Activated naive CD4-positive, alpha-beta T cell treated with anti-CD3 and anti-CD28 coated beads for 36 hours (primary cell): Measurements from ENCODE around the gene CCSER1. TPM values are rescaled to one million over a fixed set of nuclear protein-coding genes. Genes with fewer than 3 reads are reported as not detected.

Experiments used
- CTCF ChIA-PET: fragments of 350-600 bp; sonication (Branson Sonifier 250); formaldehyde crosslinking; loops from one replicate; lab custom pipeline; 2021; ENCODE audit warnings: antibody characterized with exemption; lab: Charles Lee
- DNase-seq: peaks from one replicate; pipeline ENCODE4 v3.0.0-alpha.2; 2020
- H3K27ac Mint-ChIP-seq: one replicate; pipeline ENCODE4 v1.8.0; 2021; ENCODE audit warnings: mild to moderate bottlenecking, mixed read lengths
- H3K27me3 Mint-ChIP-seq: one replicate; pipeline ENCODE4 v1.8.0; 2021; ENCODE audit warnings: low read depth, mixed read lengths
- H3K36me3 Mint-ChIP-seq: one replicate; pipeline ENCODE4 v1.8.0; 2021; ENCODE audit warnings: low read depth, mixed read lengths
- H3K4me1 Mint-ChIP-seq: one replicate; pipeline ENCODE4 v1.8.0; 2021; ENCODE audit warnings: low read depth, mixed read lengths
- H3K4me3 Mint-ChIP-seq: one replicate; pipeline ENCODE4 v1.8.0; 2021; ENCODE audit warnings: mild to moderate bottlenecking, moderate library complexity, mixed read lengths
- H3K9me3 Mint-ChIP-seq: one replicate; pipeline ENCODE4 v1.8.0; 2021; ENCODE audit warnings: mixed read lengths
- intact Hi-C: fragments of 100-400 bp; cut with micrococcal nuclease; formaldehyde crosslinking; loops from one replicate; pipeline ENCODE4 v1.15.1; 2023
- total RNA-seq, 2 experiments: library from RNA; stranded (reverse); gene quantifications; one replicate each; pipeline ENCODE4 v1.2.3, GENCODE V29; 2021

Gene CCSER1
- total RNA-seq, 2 experiments from 2014 or later = not detected

DNA sequence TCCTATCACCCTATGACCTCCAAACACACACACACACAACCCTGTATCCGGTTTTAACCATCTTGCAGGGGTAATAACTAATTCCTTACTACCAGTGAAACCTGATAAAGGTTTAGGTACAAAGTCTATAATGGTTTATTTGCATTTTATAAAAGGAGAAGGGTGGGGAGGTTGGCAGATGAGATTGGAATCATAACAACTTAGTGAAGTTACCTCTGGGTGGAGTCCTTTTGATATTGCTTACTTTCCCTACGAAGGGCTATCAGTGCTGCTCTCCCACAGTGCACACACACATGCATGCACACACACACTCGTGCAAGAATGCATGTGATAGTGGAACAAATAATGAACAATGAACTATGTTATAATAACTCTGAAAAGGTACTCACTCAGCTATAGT lies 56.1 kb downstream of the CCSER1 start:
- H3K9me3 Mint-ChIP-seq = no peaks in the 10 kb centered on the region
- CTCF ChIA-PET = no interaction called here

DNA sequence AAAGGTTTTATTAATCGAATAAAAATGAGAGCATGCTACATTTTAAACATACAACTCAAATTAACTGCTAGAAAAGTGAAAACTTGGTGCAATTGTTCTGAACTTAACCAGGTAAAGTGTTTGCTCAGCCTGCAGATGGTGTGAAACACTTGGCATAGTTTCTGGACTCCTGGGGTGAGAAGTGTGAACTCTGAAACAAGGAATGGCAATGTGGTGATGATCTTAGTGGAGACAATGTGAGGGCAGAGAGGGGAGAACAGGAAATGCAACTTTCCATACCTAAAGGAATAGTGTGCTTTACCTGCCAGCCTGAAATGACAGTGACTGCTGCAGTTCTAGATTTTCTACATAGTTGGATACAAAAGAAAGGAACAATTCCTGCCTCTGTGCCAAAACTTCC lies 57.4 kb downstream of the CCSER1 start:
- H3K4me3 Mint-ChIP-seq = no peak overlapping the region
- intact Hi-C loops = no loop called here
- no peaks in the 10 kb centered on the region for H3K9me3 Mint-ChIP-seq

More for the DNA sequence above, 56.1 kb downstream of the CCSER1 start:
- DNase-seq = no peak
- no peaks in the 10 kb centered on the region for H3K4me1 Mint-ChIP-seq
- no peak overlapping the region for H3K4me3 Mint-ChIP-seq
- intact Hi-C loops = no loop called here
- H3K36me3 Mint-ChIP-seq = no peaks in the 10 kb centered on the region
- no peak overlapping the region for H3K27ac Mint-ChIP-seq
- H3K27me3 Mint-ChIP-seq = no peaks in the 10 kb centered on the region

DNA sequence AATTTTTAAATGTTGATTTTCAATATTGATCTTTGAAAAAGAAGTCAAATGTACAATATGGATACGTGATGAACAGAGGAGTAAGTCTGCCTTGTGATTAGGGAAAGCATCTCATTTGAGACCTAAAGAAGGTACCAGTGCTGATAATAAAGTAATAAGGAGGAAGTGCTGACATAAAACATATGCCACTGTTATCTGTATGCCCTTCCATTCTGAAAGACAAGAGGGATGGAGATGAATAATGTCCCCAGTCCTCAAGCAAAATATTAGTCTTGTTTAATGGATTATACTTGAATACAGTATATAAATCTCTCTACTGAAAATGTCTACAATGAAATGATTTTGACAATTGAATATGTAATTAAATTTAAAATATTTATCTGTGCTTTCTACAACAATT lies 58.2 kb downstream of the CCSER1 start:
- Mint-ChIP-seq H3K36me3 (no peaks in the 10 kb centered on the region), H3K27me3 (peaks cover 3% of the 10 kb centered on the region), H3K9me3 (no peaks in the 10 kb centered on the region), H3K27ac (no peak overlapping the region), H3K4me3 (no peak overlapping the region), H3K4me1 (no peaks in the 10 kb centered on the region)
- CTCF ChIA-PET = no interaction called here
- no peak for DNase-seq
- intact Hi-C loops = no loop called here

More for the DNA sequence above, 57.4 kb downstream of the CCSER1 start:
- no peaks in the 10 kb centered on the region for H3K4me1 Mint-ChIP-seq
- CTCF ChIA-PET = no interaction called here
- no peaks in the 10 kb centered on the region for H3K36me3 Mint-ChIP-seq
- no peak overlapping the region for H3K27ac Mint-ChIP-seq
- DNase-seq = no peak
- peaks cover 3% of the 10 kb centered on the region for H3K27me3 Mint-ChIP-seq

DNA sequence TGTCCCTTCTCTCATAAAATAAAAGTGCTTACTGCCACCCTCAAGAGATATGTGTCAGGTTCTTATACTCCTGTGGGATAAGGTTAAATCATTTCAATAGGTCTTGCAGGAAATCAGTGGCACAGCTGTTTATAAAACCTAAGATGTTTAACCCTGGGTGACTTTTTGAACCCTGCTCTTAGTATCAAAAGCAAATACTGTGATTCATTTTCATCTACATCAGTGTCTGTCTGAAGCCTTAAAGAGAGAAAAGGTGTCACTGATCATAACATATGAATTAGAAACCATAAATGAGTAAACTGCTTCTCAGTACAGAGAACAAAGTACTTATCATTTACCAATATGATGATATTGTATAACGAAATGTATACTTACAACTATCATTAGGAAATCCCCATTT lies 59.0 kb downstream of the CCSER1 start:
- no peaks in the 10 kb centered on the region for H3K4me1 Mint-ChIP-seq
- intact Hi-C loops = no loop called here
- no peak overlapping the region for H3K4me3 Mint-ChIP-seq
- peaks cover 3% of the 10 kb centered on the region for H3K27me3 Mint-ChIP-seq
- H3K27ac Mint-ChIP-seq = no peak overlapping the region
- CTCF ChIA-PET = no interaction called here
- no peak for DNase-seq
- no peaks in the 10 kb centered on the region for H3K36me3 Mint-ChIP-seq
- no peaks in the 10 kb centered on the region for H3K9me3 Mint-ChIP-seq

DNA sequence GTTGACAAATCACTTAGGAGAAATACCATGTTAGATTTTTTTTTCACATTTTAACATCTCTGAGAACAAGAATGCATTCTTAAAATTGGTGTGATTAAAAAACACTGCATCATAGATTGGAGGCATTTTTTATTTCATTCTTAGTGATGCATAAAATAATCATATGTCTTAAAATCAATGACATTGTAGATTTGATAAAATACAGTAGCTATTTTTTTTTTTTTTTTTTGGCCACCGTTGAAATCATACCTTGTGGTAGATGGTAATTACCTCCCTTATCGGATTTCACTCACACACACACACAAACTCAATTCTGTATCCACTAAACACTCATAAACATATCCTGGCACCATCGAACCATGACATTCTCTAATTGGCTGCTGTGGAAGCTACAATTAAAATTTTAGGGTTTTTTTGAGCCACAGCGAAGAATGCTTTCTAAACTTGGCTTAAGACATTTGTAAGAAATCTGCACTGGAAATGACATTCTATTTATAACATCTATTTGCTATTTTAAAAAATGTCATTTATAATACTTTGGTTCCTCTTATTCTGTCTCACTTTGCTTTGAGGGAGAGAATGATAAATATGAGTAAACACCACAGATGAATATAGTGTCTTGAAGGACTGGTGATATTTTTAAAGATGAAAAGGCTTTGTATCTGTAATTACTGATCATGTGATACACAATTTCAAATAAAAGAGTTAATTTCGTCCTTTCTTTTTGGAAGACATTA lies 60.1 kb downstream of the CCSER1 start:
- intact Hi-C loops = no loop called here
- no peak overlapping the region for H3K4me3 Mint-ChIP-seq
- no peak for DNase-seq
- H3K4me1 Mint-ChIP-seq = no peaks in the 10 kb centered on the region
- no peak overlapping the region for H3K27ac Mint-ChIP-seq
- peaks cover 3% of the 10 kb centered on the region for H3K27me3 Mint-ChIP-seq
- no peaks in the 10 kb centered on the region for H3K9me3 Mint-ChIP-seq
- CTCF ChIA-PET = interaction anchor here (0.6 kb wide), 1 partner anchor 43 kb away, joined by 3 read pairs; no protein-coding TSS in a partner anchor
- no peaks in the 10 kb centered on the region for H3K36me3 Mint-ChIP-seq

DNA sequence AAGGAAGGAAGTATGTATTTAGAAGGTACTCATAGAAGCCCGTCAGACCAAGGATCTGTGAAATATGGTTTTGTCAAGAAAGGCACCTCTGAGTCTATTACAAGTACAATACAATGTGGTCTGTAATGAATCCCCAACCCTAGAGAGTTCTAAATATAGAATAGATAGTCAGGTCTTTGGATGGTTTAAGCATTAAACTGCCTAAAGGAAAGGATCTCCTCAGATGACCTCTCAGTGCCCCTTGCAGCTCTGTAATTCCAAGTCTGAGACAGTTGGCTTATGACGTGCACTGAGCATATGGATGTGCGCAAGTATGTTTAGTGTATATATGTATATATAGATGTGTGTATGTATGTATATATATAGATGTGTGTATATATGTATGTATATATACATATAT lies 62.0 kb downstream of the CCSER1 start:
- Mint-ChIP-seq H3K4me1 (no peaks in the 10 kb centered on the region), H3K4me3 (no peak overlapping the region), H3K27ac (no peak overlapping the region), H3K36me3 (no peaks in the 10 kb centered on the region), H3K27me3 (peaks cover 3% of the 10 kb centered on the region), H3K9me3 (no peaks in the 10 kb centered on the region)
- CTCF ChIA-PET = no interaction called here
- intact Hi-C loops = no loop called here
- no peak for DNase-seq

DNA sequence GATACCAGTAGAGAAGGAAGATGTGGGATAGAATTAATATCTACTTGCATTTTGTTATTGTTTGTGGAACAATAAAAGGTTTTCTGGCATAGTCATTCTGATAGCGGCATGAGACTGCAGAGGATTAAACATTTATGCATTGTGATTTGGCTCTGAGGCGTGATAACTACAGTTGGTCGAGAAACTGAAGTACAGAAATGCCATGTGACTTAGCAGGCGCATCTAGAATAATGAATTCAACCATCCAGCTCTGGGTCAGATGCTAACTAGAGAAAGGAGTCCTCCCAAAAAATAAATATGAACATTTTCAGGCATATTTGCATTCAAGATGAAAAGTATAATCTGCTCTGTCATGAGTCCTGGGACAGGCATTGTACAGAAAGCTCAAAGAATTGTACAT lies 62.8 kb downstream of the CCSER1 start:
- intact Hi-C loops = no loop called here
- no peak for DNase-seq
- H3K9me3 Mint-ChIP-seq = no peaks in the 10 kb centered on the region
- no peak overlapping the region for H3K27ac Mint-ChIP-seq
- CTCF ChIA-PET = no interaction called here
- no peak overlapping the region for H3K4me3 Mint-ChIP-seq
- H3K27me3 Mint-ChIP-seq = peaks cover 3% of the 10 kb centered on the region
- no peaks in the 10 kb centered on the region for H3K4me1 Mint-ChIP-seq
- no peaks in the 10 kb centered on the region for H3K36me3 Mint-ChIP-seq

DNA sequence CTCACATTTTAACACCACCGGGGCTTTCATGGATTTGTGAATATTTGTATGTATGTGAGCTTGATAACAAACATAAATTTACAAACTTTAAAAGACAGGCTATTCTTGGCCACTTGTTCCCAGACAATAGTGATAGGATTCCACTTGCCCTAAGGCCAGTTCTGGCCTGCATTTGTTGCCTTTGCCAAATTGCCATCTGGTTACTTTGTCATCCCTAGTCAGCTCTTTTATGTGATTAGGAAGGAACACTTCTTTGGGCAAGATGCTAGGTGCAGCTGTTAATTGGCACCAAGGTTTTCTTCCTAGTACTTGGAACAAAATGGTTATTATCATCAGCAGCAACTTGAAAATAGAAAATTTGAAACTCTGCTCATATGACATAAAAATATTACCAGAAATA lies 63.3 kb downstream of the CCSER1 start:
- CTCF ChIA-PET = no interaction called here
- DNase-seq = no peak
- no peaks in the 10 kb centered on the region for H3K36me3 Mint-ChIP-seq
- no peaks in the 10 kb centered on the region for H3K4me1 Mint-ChIP-seq
- H3K4me3 Mint-ChIP-seq = no peak overlapping the region
- H3K27me3 Mint-ChIP-seq = peaks cover 3% of the 10 kb centered on the region
- no peaks in the 10 kb centered on the region for H3K9me3 Mint-ChIP-seq
- H3K27ac Mint-ChIP-seq = no peak overlapping the region
- intact Hi-C loops = no loop called here

DNA sequence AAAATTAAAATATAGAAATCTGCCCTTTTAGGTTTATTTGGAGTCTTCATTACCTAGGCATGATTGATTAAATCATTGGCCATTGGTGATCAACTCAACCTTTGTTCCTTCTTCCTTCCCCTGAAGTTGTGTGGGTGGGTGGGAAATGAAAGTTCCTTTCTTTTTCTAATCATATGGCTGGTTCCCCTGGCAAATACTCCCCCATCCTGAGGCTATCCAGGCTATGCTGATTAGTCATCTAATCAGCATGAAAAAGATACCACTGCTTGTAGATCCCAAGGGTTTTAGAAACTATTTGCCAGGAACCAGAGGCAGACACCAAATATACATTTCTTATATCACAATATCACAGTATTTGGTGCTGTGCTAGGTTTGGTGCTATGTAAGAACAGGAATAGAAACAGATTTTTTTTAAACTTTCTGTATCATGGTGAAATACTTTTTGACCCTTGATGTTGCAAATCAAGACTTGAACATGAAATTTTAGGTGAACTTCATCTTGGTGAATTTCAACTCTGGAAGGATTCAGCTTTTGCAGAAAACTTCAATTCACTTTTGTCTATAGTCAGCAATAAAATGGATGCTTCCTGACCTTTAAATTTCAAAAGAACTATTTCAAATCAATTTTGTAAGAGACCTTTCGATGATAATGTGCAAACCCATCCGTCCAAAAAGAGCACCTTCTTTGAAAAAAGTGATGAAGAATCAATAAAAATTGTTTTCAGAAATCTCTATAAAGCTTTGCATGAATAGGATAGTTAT lies 71.1 kb downstream of the CCSER1 start:
- no peaks in the 10 kb centered on the region for H3K4me1 Mint-ChIP-seq
- DNase-seq = no peak
- H3K9me3 Mint-ChIP-seq = peaks cover 2% of the 10 kb centered on the region
- H3K4me3 Mint-ChIP-seq = no peak overlapping the region
- CTCF ChIA-PET = no interaction called here
- no peaks in the 10 kb centered on the region for H3K36me3 Mint-ChIP-seq
- no peak overlapping the region for H3K27ac Mint-ChIP-seq
- H3K27me3 Mint-ChIP-seq = no peaks in the 10 kb centered on the region
- intact Hi-C loops = no loop called here

DNA sequence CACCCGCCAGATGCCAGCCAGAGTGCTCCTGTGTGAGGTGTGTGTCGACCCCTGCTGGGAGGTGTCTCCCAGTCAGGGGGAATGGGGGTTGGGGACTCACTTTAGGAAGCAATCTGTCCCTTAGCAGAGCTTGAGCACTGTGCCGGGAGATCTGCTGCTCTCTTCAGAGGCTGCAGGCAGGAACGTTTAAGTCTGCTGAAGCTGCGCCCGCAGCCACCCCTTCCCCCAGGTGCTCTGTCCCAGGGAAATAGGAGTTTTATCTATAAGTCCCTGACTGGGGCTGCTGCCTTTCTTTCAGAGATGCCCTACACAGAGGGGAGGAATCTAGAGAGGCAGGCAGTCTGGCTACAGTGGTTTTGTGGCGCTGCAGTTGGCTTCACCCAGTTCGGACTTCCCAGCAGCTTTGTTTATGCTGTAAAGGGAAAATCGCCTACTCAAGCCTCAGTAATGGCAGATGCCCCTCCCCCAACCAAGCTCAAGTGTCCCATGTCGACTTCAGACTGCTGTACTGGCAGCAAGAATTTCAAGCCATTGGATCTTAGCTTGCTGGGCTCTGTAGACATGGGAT lies 80.8 kb downstream of the CCSER1 start:
- Mint-ChIP-seq H3K4me1 (no peaks in the 10 kb centered on the region), H3K9me3 (peaks cover 14% of the 10 kb centered on the region), H3K27me3 (no peaks in the 10 kb centered on the region), H3K27ac (no peak overlapping the region), H3K36me3 (no peaks in the 10 kb centered on the region), H3K4me3 (no peak overlapping the region)
- CTCF ChIA-PET = no interaction called here
- DNase-seq = no peak
- intact Hi-C loops = no loop called here

DNA sequence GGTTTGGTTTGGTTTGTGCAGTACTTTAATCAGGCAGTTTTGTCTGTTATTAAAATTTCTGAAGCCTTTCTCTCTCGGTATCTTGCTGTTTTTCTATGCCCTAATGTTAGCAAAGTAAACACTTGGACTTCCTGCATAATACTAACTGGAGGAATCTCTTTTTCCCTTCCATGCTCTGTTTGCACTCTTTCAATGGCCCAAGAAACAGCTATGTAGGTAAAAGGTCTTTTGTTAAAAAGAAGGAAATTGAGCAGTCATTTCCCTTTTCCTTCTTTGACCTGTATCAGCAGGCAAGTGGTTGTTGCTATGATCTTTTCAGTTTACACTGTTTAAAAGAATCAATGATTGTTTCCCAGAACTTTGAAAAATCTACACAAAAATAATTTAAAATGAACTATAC lies 82.7 kb downstream of the CCSER1 start:
- CTCF ChIA-PET = interaction anchor here (0.6 kb wide), 1 partner anchor 55 kb away, joined by 4 read pairs; no protein-coding TSS in a partner anchor
- Mint-ChIP-seq H3K4me3 (no peak overlapping the region), H3K9me3 (peaks cover 10% of the 10 kb centered on the region), H3K36me3 (no peaks in the 10 kb centered on the region), H3K27me3 (no peaks in the 10 kb centered on the region), H3K27ac (no peak overlapping the region), H3K4me1 (no peaks in the 10 kb centered on the region)
- intact Hi-C loops = no loop called here
- no peak for DNase-seq

DNA sequence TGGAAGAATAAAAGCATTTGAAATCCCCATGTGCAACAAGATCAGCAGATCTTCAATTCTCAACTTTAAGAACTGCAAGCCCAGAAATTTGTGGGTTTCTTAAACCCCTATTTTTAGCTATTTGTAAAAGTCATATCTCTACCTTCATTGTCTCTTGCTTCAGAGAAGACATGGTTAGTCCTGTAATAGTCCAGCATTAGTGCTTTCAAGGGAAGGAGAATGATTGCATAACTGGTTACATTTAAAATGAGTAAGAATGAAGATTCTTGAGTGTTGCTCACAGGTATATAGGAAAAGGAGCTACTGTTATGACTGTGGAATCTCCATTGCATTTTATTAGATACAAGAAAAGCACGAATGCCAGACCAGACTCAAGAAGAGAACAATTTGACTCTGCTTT lies 84.0 kb downstream of the CCSER1 start:
- CTCF ChIA-PET = no interaction called here
- no peak for DNase-seq
- intact Hi-C loops = no loop called here
- Mint-ChIP-seq H3K9me3 (peaks cover 6% of the 10 kb centered on the region), H3K27me3 (no peaks in the 10 kb centered on the region), H3K36me3 (no peaks in the 10 kb centered on the region), H3K27ac (no peak overlapping the region), H3K4me3 (no peak overlapping the region), H3K4me1 (no peaks in the 10 kb centered on the region)

DNA sequence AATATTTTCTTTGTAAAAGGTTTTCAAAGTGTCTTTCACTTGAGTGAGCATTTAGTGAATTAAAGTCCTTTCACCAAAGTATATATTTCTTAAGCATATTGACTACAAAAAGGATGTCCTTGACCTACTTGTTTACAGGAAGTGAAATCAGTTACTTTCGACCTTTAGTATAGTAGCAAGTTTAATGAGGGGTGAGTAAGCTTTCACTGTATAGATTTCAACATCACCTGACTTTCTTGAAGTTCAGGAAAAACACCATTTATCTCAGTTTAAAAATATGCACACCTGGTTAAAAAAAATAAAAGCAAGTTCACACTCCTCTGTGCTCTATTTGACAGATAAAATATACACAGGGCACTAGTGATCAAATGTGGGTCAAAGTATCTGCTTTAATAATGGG lies 88.1 kb downstream of the CCSER1 start:
- no peaks in the 10 kb centered on the region for H3K9me3 Mint-ChIP-seq
- intact Hi-C loops = no loop called here

More for the DNA sequence above, 88.1 kb downstream of the CCSER1 start:
- DNase-seq = no peak
- Mint-ChIP-seq H3K4me3 (no peak overlapping the region), H3K36me3 (no peaks in the 10 kb centered on the region), H3K27ac (no peak overlapping the region), H3K27me3 (no peaks in the 10 kb centered on the region), H3K4me1 (no peaks in the 10 kb centered on the region)
- CTCF ChIA-PET = no interaction called here
